Activated CD4-positive, alpha-beta T cell treated with anti-CD3 and anti-CD28 coated beads, Interleukin-2, amount 10 ng/mL, durations not matched to agents 7 days and 5 days (primary cell): ENCODE measurements around the gene STUM. TPM values are rescaled to one million over a fixed set of nuclear protein-coding genes. Genes with fewer than 3 reads are reported as not detected.
"Not testable (repeated sequence)": the region's sequence is repeated elsewhere in the genome, so short reads cannot be mapped to it uniquely, and the experiment has no call there.

Experiments
- CTCF ChIA-PET: fragments of 350-600 bp; sonication (Branson Sonifier 250); formaldehyde crosslinking; loops from one replicate; lab custom pipeline; 2021; ENCODE audit warnings: antibody characterized with exemption; lab: Charles Lee
- POLR2A ChIA-PET: fragments of 350-600 bp; sonication (Branson Sonifier 250); formaldehyde crosslinking; loops from one replicate; lab custom pipeline; 2021; ENCODE audit warnings: antibody characterized with exemption; lab: Charles Lee
- DNase-seq: peaks from one replicate; pipeline ENCODE4 v3.0.0-alpha.2; 2020
- H3K27ac Mint-ChIP-seq: one replicate; pipeline ENCODE4 v1.8.0; 2021; ENCODE audit warnings: mild to moderate bottlenecking, moderate library complexity, mixed read lengths
- H3K27me3 Mint-ChIP-seq: one replicate; pipeline ENCODE4 v1.8.0; 2021; ENCODE audit warnings: mixed read lengths
- H3K36me3 Mint-ChIP-seq: one replicate; pipeline ENCODE4 v1.8.0; 2021; ENCODE audit warnings: low read depth, mixed read lengths
- H3K4me1 Mint-ChIP-seq: one replicate; pipeline ENCODE4 v1.8.0; 2021; ENCODE audit warnings: mixed read lengths
- H3K4me3 Mint-ChIP-seq: one replicate; pipeline ENCODE4 v1.8.0; 2021; ENCODE audit warnings: mild to moderate bottlenecking, moderate library complexity, mixed read lengths
- H3K9me3 Mint-ChIP-seq: one replicate; pipeline ENCODE4 v1.8.0; 2021; ENCODE audit warnings: mixed read lengths
- total RNA-seq, 2 experiments: library from RNA; stranded (reverse); gene quantifications; one replicate each; pipeline ENCODE4 v1.2.3, GENCODE V29; 2021

The STUM gene, protein sequence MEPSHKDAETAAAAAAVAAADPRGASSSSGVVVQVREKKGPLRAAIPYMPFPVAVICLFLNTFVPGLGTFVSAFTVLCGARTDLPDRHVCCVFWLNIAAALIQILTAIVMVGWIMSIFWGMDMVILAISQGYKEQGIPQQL
- not detected for total RNA-seq

DNA sequence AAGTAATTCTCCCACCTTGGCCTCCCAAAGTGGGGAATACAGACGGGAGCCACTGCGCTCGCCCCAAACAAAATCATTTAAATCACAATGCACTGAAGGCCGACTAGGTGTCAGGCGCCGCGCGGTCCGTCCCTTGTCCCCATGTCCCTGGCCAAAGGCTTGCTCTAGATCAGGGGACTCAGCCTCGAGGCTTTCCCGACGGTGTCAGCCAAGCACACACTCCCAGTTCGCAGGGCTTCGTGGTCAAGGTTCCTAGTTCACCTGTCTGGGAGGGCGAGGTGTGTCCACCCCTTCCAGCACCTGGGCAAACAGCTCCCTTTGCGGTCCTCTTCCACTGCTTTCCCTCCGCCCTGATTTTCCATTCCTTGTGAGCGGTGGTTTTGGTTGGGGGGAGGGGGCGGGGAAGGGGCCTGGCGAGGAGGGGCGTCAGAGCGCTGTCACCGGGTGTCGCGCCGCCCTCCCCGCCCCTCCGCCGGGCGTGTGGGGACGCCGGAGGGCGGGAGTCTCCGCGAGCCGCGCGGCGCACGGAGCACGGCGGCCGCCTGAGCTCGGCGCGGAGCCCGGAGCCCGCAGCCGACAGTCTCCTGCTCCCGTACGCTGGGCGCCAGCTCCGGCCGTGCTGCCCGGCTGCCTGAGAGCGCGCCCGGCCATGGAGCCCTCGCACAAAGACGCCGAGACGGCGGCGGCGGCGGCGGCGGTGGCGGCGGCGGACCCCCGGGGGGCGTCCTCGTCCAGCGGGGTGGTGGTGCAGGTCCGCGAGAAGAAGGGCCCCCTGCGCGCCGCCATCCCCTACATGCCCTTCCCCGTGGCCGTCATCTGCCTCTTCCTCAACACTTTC, at the start of gene STUM:
Gene STUM, plus strand, starts transcription at position 509 of the 838 bp plus-strand sequence. Its CDS starts 141 bp downstream, at position 650.
- H3K27ac Mint-ChIP-seq: no peak within 1 kb of the TSS
- peak within 1 kb of the TSS; percentile 23 for H3K4me3 Mint-ChIP-seq
- peaks cover 72% of the 10 kb centered on the region for H3K27me3 Mint-ChIP-seq
- peaks cover 19% of the 10 kb centered on the region for H3K4me1 Mint-ChIP-seq
- POLR2A ChIA-PET: interaction anchor here (0.6 kb wide), 1 partner anchor 116 kb away, joined by 3 read pairs; no protein-coding TSS in a partner anchor
- CTCF ChIA-PET: interaction anchor here (0.6 to 1.1 kb wide), 3 partner anchors 9 to 864 kb away, joined by 3 to 5 read pairs (median 4); no protein-coding TSS in a partner anchor
- no peak for DNase-seq
- no peaks in the 10 kb centered on the region for H3K36me3 Mint-ChIP-seq
- H3K9me3 Mint-ChIP-seq: no peaks in the 10 kb centered on the region

DNA sequence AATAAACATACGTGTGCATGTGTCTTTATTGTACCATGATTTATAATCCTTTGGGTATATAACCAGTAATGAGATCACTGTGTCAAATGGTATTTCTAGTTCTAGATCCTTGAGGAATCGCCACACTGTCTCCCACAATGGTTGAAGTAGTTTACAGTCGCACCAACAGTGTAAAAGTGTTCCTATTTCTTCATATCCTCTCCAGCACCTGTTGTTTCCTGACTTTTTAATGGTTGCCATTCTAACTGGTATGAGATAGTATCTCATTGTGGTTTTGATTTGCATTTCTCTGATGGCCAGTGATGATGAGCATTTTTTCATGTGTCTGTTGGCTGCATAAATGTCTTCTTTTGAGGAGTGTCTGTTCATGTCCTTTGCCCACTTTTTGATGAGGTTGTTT, 48.9 kb upstream of the STUM start:
- H3K9me3 Mint-ChIP-seq, H3K4me3 Mint-ChIP-seq, H3K4me1 Mint-ChIP-seq, H3K27ac Mint-ChIP-seq, DNase-seq, POLR2A ChIA-PET, CTCF ChIA-PET, H3K36me3 Mint-ChIP-seq: not testable (repeated sequence)
- peaks cover 44% of the 10 kb centered on the region for H3K27me3 Mint-ChIP-seq

DNA sequence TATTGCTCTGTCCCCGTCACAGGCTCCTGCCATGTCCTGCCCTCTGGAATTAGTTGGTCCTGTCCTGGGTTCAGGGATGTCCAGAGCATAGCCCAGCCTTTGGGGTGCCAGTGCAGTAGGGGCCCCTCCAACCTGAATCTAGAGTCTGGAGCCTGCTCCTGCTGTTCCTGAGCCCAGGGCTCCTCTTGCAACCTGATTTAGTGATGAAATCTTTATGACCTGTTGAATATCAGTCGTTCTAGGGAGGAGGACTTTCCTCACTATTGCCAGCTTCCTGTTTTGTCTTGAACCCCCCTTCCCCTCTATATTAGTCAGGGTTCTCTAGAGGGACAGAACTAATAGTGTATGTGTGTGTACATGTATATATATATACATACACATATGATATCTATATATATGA, 42.5 kb upstream of the STUM start:
- DNase-seq: no peak
- ChIA-PET CTCF (no interaction called here), POLR2A (no interaction called here)
- no peak overlapping the region for H3K4me3 Mint-ChIP-seq
- H3K36me3 Mint-ChIP-seq: no peaks in the 10 kb centered on the region
- H3K27me3 Mint-ChIP-seq: peaks cover 54% of the 10 kb centered on the region
- peak overlapping the region; percentile 37 for H3K27ac Mint-ChIP-seq
- no peaks in the 10 kb centered on the region for H3K4me1 Mint-ChIP-seq
- no peaks in the 10 kb centered on the region for H3K9me3 Mint-ChIP-seq

DNA sequence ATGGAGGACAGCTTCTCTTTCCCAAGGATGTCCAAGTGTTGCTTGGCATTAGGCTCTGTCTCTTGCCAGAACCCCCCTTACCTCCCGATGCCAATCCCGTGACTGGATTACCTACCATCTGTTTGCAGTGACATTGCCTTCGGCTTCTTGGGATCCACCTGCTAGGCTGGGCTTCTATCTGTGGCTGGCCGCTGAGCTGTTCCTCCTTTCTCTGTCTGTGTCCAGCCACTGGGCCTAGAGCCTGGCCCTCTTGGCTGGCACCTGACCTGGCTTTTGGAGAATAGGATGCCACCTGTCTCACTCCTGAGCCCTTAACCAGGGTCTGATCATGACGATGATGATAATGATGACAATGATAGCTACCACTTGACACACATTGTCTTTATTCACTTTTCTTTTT, 41.6 kb upstream of the STUM start:
- no peaks in the 10 kb centered on the region for H3K9me3 Mint-ChIP-seq
- no peaks in the 10 kb centered on the region for H3K4me1 Mint-ChIP-seq
- no peak overlapping the region for H3K4me3 Mint-ChIP-seq
- peaks cover 44% of the 10 kb centered on the region for H3K27me3 Mint-ChIP-seq
- ChIA-PET POLR2A (no interaction called here), CTCF (interaction anchor here (0.6 kb wide), 1 partner anchor 91 kb away, joined by 5 read pairs; no protein-coding TSS in a partner anchor)
- no peak for DNase-seq
- H3K36me3 Mint-ChIP-seq: no peaks in the 10 kb centered on the region
- no peak overlapping the region for H3K27ac Mint-ChIP-seq

- Mint-ChIP-seq H3K27ac (no peak overlapping the region), H3K36me3 (no peaks in the 10 kb centered on the region), H3K4me1 (no peaks in the 10 kb centered on the region), H3K4me3 (no peak overlapping the region), H3K27me3 (peaks cover 26% of the 10 kb centered on the region), H3K9me3 (no peaks in the 10 kb centered on the region)
- ChIA-PET POLR2A (no interaction called here), CTCF (no interaction called here)
- DNase-seq: no peak
These were observed 38.1 kb upstream of the STUM start for GRCh38 chr1:226510453-226510852.

DNA sequence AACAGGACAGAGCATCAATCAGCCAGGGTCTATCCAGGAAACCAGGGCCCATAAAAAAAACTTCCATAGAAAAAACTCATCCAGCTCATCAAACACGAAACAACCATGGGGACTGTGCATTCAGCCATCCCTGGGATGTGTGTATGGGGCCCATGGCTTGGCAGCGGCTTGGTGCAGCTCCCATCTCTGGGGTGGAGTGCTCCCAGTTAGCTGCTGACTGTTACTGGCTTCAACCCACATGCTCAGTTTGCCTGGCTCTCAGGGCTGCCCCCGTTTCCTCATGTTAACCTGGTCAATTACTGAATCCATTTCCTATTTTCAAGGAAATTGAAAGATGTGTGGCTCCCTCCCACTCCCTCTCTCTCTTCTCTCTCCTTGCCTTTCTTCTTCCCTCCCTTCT, 37.3 kb upstream of the STUM start:
- H3K4me3 Mint-ChIP-seq: no peak overlapping the region
- H3K4me1 Mint-ChIP-seq: no peaks in the 10 kb centered on the region
- POLR2A ChIA-PET: no interaction called here

DNA sequence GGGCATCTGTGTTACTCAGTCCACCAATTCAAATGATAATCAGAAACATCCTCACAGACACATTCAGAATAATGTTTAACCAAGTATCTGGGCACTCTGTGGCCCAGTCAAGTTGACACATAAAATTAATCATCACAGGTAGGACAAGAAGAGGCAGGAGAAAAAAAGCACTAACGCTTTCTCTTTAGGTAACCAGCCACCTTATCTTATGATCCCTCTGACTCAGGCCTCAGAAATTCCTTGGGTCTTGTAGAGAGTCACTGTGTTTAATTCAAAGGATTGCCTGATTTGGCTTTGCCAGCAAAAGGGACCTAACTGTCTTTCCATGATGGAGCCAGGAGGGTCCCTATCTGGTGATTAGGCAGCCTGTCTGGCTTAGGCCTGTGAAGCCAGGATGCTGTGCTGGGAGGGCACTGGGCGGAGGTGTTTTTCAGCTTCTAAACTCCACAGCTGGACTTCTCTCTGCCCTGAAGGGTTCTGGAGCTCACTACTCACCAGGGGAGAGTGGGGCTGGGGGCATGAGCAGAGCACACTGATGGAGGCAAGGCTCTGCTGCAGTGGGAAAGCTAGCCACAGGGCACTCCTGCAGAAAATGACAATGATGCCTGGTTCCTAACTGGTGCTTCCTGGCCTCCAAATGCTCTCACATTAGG, 36.4 kb upstream of the STUM start:
- no peak for DNase-seq
- Mint-ChIP-seq H3K4me3 (no peak overlapping the region), H3K27ac (no peak overlapping the region), H3K9me3 (no peaks in the 10 kb centered on the region), H3K4me1 (no peaks in the 10 kb centered on the region), H3K27me3 (peaks cover 17% of the 10 kb centered on the region), H3K36me3 (no peaks in the 10 kb centered on the region)
- ChIA-PET CTCF (interaction anchor here (1.0 kb wide), 1 partner anchor 104 kb away, joined by 3 read pairs; the partner anchor contains the start of gene PARP1), POLR2A (no interaction called here)

More for the DNA sequence above, 37.3 kb upstream of the STUM start:
- DNase-seq: no peak
- H3K36me3 Mint-ChIP-seq: no peaks in the 10 kb centered on the region
- H3K9me3 Mint-ChIP-seq: no peaks in the 10 kb centered on the region
- no peak overlapping the region for H3K27ac Mint-ChIP-seq
- CTCF ChIA-PET: no interaction called here
- H3K27me3 Mint-ChIP-seq: peaks cover 23% of the 10 kb centered on the region

GRCh38 chr1:226518375-226518774, 30.2 kb upstream of the STUM start:
- DNase-seq: no peak
- Mint-ChIP-seq H3K27ac (no peak overlapping the region), H3K4me1 (no peaks in the 10 kb centered on the region), H3K9me3 (no peaks in the 10 kb centered on the region), H3K4me3 (no peak overlapping the region), H3K27me3 (peaks cover 2% of the 10 kb centered on the region), H3K36me3 (no peaks in the 10 kb centered on the region)
- ChIA-PET POLR2A (no interaction called here), CTCF (no interaction called here)

GRCh38 chr1:226519135-226519534, 29.4 kb upstream of the STUM start:
- Mint-ChIP-seq H3K9me3 (no peaks in the 10 kb centered on the region), H3K4me3 (no peak overlapping the region), H3K27ac (no peak overlapping the region), H3K4me1 (no peaks in the 10 kb centered on the region), H3K36me3 (no peaks in the 10 kb centered on the region), H3K27me3 (peaks cover 2% of the 10 kb centered on the region)
- ChIA-PET CTCF (interaction anchor here (0.6 to 1.1 kb wide), 4 partner anchors 32 to 831 kb away, joined by 3 to 5 read pairs (median 3); no protein-coding TSS in a partner anchor), POLR2A (no interaction called here)
- no peak for DNase-seq

DNA sequence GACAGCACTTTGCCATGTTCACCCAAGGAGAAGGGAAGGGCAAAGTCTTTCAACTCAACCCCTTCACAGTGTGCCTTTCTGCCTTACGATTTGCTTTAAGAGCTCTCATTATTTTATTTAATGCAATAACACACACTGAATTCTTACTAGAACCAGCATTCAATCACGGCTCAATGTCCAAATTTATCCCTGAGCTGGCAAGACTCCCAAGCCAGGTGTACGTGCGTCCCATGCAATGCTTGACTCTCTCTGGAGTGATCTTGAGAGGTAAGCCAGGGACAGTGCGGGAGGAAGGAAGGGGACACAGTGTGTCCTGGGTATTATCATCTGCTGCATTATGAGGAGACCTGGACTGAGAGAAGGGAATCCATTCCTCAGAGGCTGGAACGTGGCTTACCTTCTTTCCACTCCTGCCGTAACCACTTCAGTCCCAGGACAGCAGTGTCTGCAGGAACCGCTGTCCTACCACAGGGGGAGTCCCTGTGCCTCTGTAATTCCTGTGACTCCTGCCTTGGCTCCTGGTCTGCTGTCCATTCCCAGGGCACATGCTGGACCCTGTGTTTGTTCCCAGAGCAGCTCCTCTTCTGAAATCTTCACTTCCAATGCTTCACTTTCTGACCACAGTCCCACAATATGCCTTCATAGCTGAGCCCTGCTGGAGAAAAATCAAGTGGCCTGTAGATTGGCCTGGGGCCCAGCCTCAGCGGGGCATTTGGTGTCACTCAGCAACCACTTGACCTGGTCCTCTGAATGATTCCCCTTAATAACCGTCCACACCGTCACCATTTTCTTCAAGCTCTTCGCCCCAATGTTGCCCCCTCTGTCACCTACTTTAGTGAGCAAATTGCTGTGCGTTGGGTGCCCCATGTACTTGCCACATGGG, 28.6 kb upstream of the STUM start:
- no peak for DNase-seq
- Mint-ChIP-seq H3K27ac (no peak overlapping the region), H3K27me3 (peaks cover 4% of the 10 kb centered on the region), H3K4me1 (no peaks in the 10 kb centered on the region), H3K9me3 (no peaks in the 10 kb centered on the region), H3K4me3 (no peak overlapping the region), H3K36me3 (no peaks in the 10 kb centered on the region)
- ChIA-PET POLR2A (no interaction called here), CTCF (interaction anchor here (0.6 to 1.1 kb wide), 5 partner anchors 31 to 830 kb away, joined by 3 to 5 read pairs (median 3); no protein-coding TSS in a partner anchor)

GRCh38 chr1:226520640-226521355, 27.8 kb upstream of the STUM start:
- H3K4me1 Mint-ChIP-seq: no peaks in the 10 kb centered on the region
- H3K27ac Mint-ChIP-seq: no peak overlapping the region
- POLR2A ChIA-PET: no interaction called here
- H3K9me3 Mint-ChIP-seq: no peaks in the 10 kb centered on the region
- DNase-seq: no peak
- peaks cover 3% of the 10 kb centered on the region for H3K27me3 Mint-ChIP-seq
- no peaks in the 10 kb centered on the region for H3K36me3 Mint-ChIP-seq
- no peak overlapping the region for H3K4me3 Mint-ChIP-seq
- CTCF ChIA-PET: interaction anchor here (0.6 kb wide), 1 partner anchor 174 kb away, joined by 4 read pairs; no protein-coding TSS in a partner anchor
